B cell (primary cell): ENCODE measurements around the gene OLFM4. TPM values are rescaled to one million over a fixed set of nuclear protein-coding genes. Genes with fewer than 3 reads are reported as not detected.

Source experiments
- ATAC-seq: fragments of 200-7000 bp; cut with Tn5 transposase; one replicate; pipeline ENCODE4 v1.10.0; 2021; ENCODE audit warnings: low read depth, mild to moderate bottlenecking, moderate number of reproducible peaks, moderate library complexity
- CTCF ChIA-PET: fragments of 350-600 bp; sonication (Branson Sonifier 250); formaldehyde crosslinking; loops from one replicate; lab custom pipeline; 2021; ENCODE audit warnings: antibody characterized with exemption, inconsistent platforms; lab: Charles Lee
- POLR2A ChIA-PET: fragments of 350-600 bp; sonication (Branson Sonifier 250); formaldehyde crosslinking; loops from one replicate; lab custom pipeline; 2021; ENCODE audit warnings: antibody characterized with exemption; lab: Charles Lee
- DNase-seq: peaks from one replicate; pipeline ENCODE4 v3.0.0; 2013
- H2AFZ ChIP-seq: 2 replicates; pipeline ENCODE4 v1.6.1; 2012; ENCODE audit warnings: mild to moderate bottlenecking, low read depth, low read length; ENCODE audit not compliant: insufficient read depth, poor library complexity, severe bottlenecking
- H3K27ac ChIP-seq, 2 donors: 1 replicate in 1 of 2; 2 replicates in 1 of 2; pipeline ENCODE4 v1.5.1; 2012 to 2013; ENCODE audit warnings: low read length in 2 of 2, mild to moderate bottlenecking in 2 of 2, moderate library complexity in 1 of 2
- H3K27me3 ChIP-seq, 4 experiments: fragments of 200-600 bp in 1 of 4; sonication (generic) in 1 of 4; replicated peaks in 1 of 4; 1 replicate in 2 of 4; 2 replicates in 2 of 4; pipeline versions ENCODE4 v1.6.1 to v1.7.0; 2013 to 2016; ENCODE audit warnings: low read length in 3 of 4, mild to moderate bottlenecking in 2 of 4, mixed read lengths in 1 of 4, moderate library complexity in 1 of 4; ENCODE audit not compliant: insufficient read depth in 4 of 4, control insufficient read depth in 3 of 4; ENCODE audit errors: control extremely low read depth in 1 of 4
- H3K36me3 ChIP-seq, 2 experiments: replicated peaks in 1 of 2; 1 replicate in 1 of 2; 2 replicates in 1 of 2; pipeline versions ENCODE4 v1.6.1 to v1.7.1; 2013; ENCODE audit warnings: low read length in 1 of 2; ENCODE audit not compliant: insufficient read depth in 2 of 2, control insufficient read depth in 1 of 2; ENCODE audit errors: control extremely low read depth in 1 of 2, extremely low read depth in 1 of 2
- H3K4me1 ChIP-seq, 2 donors: fragments of 200-600 bp in 1 of 2; sonication (generic) in 1 of 2; 1 replicate in 1 of 2; 2 replicates in 1 of 2; pipeline versions ENCODE4 v1.5.1 to v1.6.1; 2013 to 2017; ENCODE audit warnings: low read length in 2 of 2; ENCODE audit not compliant: control insufficient read depth in 2 of 2, insufficient read depth in 2 of 2
- H3K4me2 ChIP-seq: replicated peaks from 2 replicates; pipeline ENCODE3; 2012; ENCODE audit warnings: mild to moderate bottlenecking, low read depth, low read length; ENCODE audit not compliant: poor library complexity, severe bottlenecking
- H3K4me3 ChIP-seq, 5 experiments: fragments of 200-600 bp in 1 of 5; sonication (generic) in 1 of 5; 1 replicate in 3 of 5; 2 replicates in 2 of 5; pipeline versions ENCODE4 v1.5.1 to v1.7.0; 2011 to 2016; ENCODE audit warnings: low read length in 4 of 5, mild to moderate bottlenecking in 4 of 5, low read depth in 2 of 5, control low read depth in 1 of 5, moderate library complexity in 1 of 5; ENCODE audit not compliant: insufficient read depth in 1 of 5; ENCODE audit errors: control extremely low read depth in 1 of 5, extremely low read depth in 1 of 5
- H3K79me2 ChIP-seq: fragments of 200-600 bp; sonication (generic); one replicate; pipeline ENCODE4 v1.6.0; 2016; ENCODE audit warnings: low read length; ENCODE audit not compliant: control insufficient read depth, insufficient read depth
- H3K9ac ChIP-seq: fragments of 200-600 bp; sonication (generic); 2 replicates; pipeline ENCODE4 v1.6.1; 2017; ENCODE audit warnings: mild to moderate bottlenecking, low read length, moderate library complexity
- H3K9me3 ChIP-seq, 3 donors: one replicate each; pipeline versions ENCODE4 v1.6.1 to v1.7.1; 2013; ENCODE audit warnings: low read length in 2 of 3; ENCODE audit not compliant: control insufficient read depth in 2 of 3, insufficient read depth in 1 of 3; ENCODE audit errors: control extremely low read depth in 1 of 3
- H4K20me1 ChIP-seq: 2 replicates; pipeline ENCODE4 v1.6.0; 2012; ENCODE audit warnings: mild to moderate bottlenecking, low read length; ENCODE audit not compliant: insufficient read depth, control insufficient read depth, poor library complexity, severe bottlenecking
- H3K27ac Mint-ChIP-seq: one replicate; pipeline ENCODE4 v1.8.0; 2021; ENCODE audit warnings: mixed read lengths
- H3K27me3 Mint-ChIP-seq: one replicate; pipeline ENCODE4 v1.8.0; 2021; ENCODE audit warnings: mixed read lengths
- H3K4me1 Mint-ChIP-seq: one replicate; pipeline ENCODE4 v1.8.0; 2021; ENCODE audit warnings: mixed read lengths
- H3K4me3 Mint-ChIP-seq: one replicate; pipeline ENCODE4 v1.8.0; 2021; ENCODE audit warnings: mixed read lengths
- H3K9me3 Mint-ChIP-seq: one replicate; pipeline ENCODE4 v1.8.0; 2022; ENCODE audit warnings: mixed read lengths; ENCODE audit not compliant: insufficient read depth
- EZH2 ChIP-seq: IDR thresholded peaks from 2 replicates; pipeline ENCODE4 v1.6.1; 2012; ENCODE audit warnings: borderline replicate concordance, low read depth, mild to moderate bottlenecking, moderate library complexity, low read length; ENCODE audit not compliant: insufficient read depth, poor library complexity, severe bottlenecking
- WGBS: methylation state at CpG from one replicate; pipeline ENCODE4 v1.1.5; 2013; ENCODE audit warnings: missing lambda C conversion rate; ENCODE audit not compliant: insufficient coverage; 5-methylcytosine and 5-hydroxymethylcytosine counted together
- intact Hi-C: fragments of 100-400 bp; cut with micrococcal nuclease; formaldehyde crosslinking; loops from one replicate; pipeline ENCODE4 v1.10.0; 2022
- polyA plus RNA-seq: library from polyadenylated mRNA; depleted of rRNA; stranded (reverse); fragments of >200 nt; gene quantifications from 2 replicates; pipeline ENCODE4 v1.2.3, GENCODE V29; 2012
- total RNA-seq, 2 donors: library from RNA; stranded (reverse); fragments of 120-200 nt in 1 of 2; gene quantifications; 1 replicate in 1 of 2; 2 replicates in 1 of 2; pipeline versions ENCODE4 v1.2.3 to v1.2.4, GENCODE V29; 2013 to 2022
- TF ChIP-seq, protein P1 (sequence below): fragments of 200-600 bp; IDR thresholded peaks from one replicate; pipeline ENCODE4 v1.8.0; 2022; ENCODE audit warnings: antibody characterized with exemption, mild to moderate bottlenecking

Gene OLFM4
- total and polyA plus RNA-seq, 2 donors (not counting 1 experiment from before 2014, with no cell fraction given) = not detected

DNA sequence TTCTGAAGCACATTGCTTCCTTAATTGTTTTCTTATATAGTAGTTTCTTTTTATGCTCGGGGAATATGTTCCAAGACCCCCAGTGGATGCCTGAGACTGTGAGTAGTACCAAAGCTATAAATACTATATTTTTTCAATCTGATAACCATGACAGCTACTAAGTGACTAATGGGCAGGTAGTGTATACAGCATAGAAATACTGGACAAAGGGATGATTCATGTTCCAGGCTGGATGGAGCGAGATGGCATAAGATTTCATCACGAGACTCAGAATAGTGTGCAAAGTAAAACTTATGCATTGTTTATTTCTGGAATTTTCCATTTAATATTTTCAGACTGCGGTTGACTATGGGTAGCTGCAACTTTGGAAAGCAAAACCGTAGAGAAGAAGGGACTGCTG lies 47.9 kb upstream of the OLFM4 start:
- intact Hi-C loops = no loop called here
- ChIA-PET CTCF (interaction anchor here (4.6 kb wide), 1 partner anchor 13 kb away, joined by 24 read pairs; no protein-coding TSS in a partner anchor), POLR2A (no interaction called here)
- Histone ChIP-seq H3K36me3 (no peaks in the 10 kb centered on the region), H3K9ac (no peak overlapping the region), H3K27ac (no peak overlapping the region), H3K4me1 (no peaks in the 10 kb centered on the region), H4K20me1 (no peaks in the 10 kb centered on the region), H3K9me3 (no peaks in the 10 kb centered on the region), H3K4me2 (no peak overlapping the region), H3K4me3 (no peak overlapping the region), H3K79me2 (no peaks in the 10 kb centered on the region), H3K27me3 (peaks cover 0 to 2% (median 0%) of the 10 kb centered on the region in 4 experiments), H2AFZ (no peak overlapping the region)
- TF ChIP-seq, protein P1, sequence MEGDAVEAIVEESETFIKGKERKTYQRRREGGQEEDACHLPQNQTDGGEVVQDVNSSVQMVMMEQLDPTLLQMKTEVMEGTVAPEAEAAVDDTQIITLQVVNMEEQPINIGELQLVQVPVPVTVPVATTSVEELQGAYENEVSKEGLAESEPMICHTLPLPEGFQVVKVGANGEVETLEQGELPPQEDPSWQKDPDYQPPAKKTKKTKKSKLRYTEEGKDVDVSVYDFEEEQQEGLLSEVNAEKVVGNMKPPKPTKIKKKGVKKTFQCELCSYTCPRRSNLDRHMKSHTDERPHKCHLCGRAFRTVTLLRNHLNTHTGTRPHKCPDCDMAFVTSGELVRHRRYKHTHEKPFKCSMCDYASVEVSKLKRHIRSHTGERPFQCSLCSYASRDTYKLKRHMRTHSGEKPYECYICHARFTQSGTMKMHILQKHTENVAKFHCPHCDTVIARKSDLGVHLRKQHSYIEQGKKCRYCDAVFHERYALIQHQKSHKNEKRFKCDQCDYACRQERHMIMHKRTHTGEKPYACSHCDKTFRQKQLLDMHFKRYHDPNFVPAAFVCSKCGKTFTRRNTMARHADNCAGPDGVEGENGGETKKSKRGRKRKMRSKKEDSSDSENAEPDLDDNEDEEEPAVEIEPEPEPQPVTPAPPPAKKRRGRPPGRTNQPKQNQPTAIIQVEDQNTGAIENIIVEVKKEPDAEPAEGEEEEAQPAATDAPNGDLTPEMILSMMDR = no peak
- no peak for TF ChIP-seq EZH2
- no peak for DNase-seq
- Mint-ChIP-seq H3K9me3 (no peaks in the 10 kb centered on the region), H3K4me3 (no peak overlapping the region), H3K27me3 (peaks cover 11% of the 10 kb centered on the region), H3K4me1 (no peaks in the 10 kb centered on the region), H3K27ac (no peak overlapping the region)
- WGBS = 85% methylated on average over 3 of the region's 5 CpGs
- ATAC-seq = no peak

DNA sequence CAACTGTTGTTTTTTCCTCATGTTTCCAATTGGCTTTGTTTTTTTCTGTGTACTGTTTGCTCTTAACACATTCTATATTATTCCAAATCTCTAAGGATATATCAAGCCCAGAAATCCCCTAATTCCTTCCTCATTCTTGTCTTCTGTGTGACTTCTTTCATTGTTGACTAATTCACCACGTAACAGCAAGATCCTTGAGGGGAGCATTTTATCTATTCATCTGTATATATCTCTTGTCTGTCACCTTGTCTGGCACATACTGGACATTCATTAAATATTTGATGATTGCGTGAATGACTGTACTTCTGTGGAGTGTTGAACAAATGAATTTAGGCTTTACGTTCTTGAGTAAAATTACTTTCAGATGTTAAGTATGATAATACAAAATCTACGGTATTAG lies 44.8 kb upstream of the OLFM4 start:
- Histone ChIP-seq H2AFZ (no peak overlapping the region), H3K79me2 (no peaks in the 10 kb centered on the region), H3K4me3 (no peak overlapping the region), H3K9me3 (no peaks in the 10 kb centered on the region), H3K9ac (no peak overlapping the region), H3K27ac (no peak overlapping the region), H3K4me2 (no peak overlapping the region), H3K27me3 (no peaks in the 10 kb centered on the region), H4K20me1 (no peaks in the 10 kb centered on the region), H3K4me1 (no peaks in the 10 kb centered on the region), H3K36me3 (no peaks in the 10 kb centered on the region)
- DNase-seq (no peak), ATAC-seq (no peak)
- Mint-ChIP-seq H3K27me3 (peaks cover 11% of the 10 kb centered on the region), H3K27ac (no peak overlapping the region), H3K4me3 (no peak overlapping the region), H3K9me3 (no peaks in the 10 kb centered on the region), H3K4me1 (no peaks in the 10 kb centered on the region)
- intact Hi-C loops = no loop called here
- no peak for TF ChIP-seq EZH2
- TF ChIP-seq, protein P1 = no peak
- ChIA-PET POLR2A (no interaction called here), CTCF (interaction anchor here (0.6 to 4.6 kb wide), 2 partner anchors 16 to 86 kb away, joined by 3 to 24 read pairs; no protein-coding TSS in a partner anchor)
- WGBS = no CpG with 5 or more reads among the region's 4 CpGs
